Panc1 (cell line): ENCODE results near the gene PARP12. TPM values are rescaled to one million over a fixed set of nuclear protein-coding genes. Genes with fewer than 3 reads are reported as not detected.

Experiments
- ATAC-seq: fragments of 200-7000 bp; cut with Tn5 transposase; 2 replicates; pipeline ENCODE4 v1.9.1; 2020; ENCODE audit warnings: mild to moderate bottlenecking, moderate library complexity
- BruUV-seq: library from RNA; stranded (reverse); fragments of 400-500 nt; replicated peaks from 2 replicates; lab custom pipeline; 2021; lab: Mats Ljungman, UMichigan
- CTCF ChIA-PET: fragments of 300-600 bp; sonication (Branson Sonifier 250); formaldehyde crosslinking; loops from one replicate; lab custom pipeline; 2022; ENCODE audit warnings: antibody characterized with exemption; lab: Charles Lee
- POLR2A ChIA-PET: fragments of 300-600 bp; sonication (Branson Sonifier 250); formaldehyde crosslinking; loops from one replicate; lab custom pipeline; 2022; ENCODE audit warnings: antibody characterized with exemption; lab: Charles Lee
- DNase-seq: peaks from one replicate; pipeline ENCODE4 v3.0.0-alpha.2; 2010; ENCODE audit warnings: low read depth, low spot score
- H3K27ac ChIP-seq: 2 replicates; pipeline ENCODE4 v1.5.1; 2011; ENCODE audit warnings: mild to moderate bottlenecking, low read length, inconsistent platforms
- H3K27me3 ChIP-seq: fragments of 200-500 bp; sonication (Bioruptor generic); 2 replicates; pipeline ENCODE4 v1.6.0; 2014; ENCODE audit warnings: low read length, inconsistent platforms; ENCODE audit not compliant: control insufficient read depth, insufficient read depth
- H3K36me3 ChIP-seq: fragments of 200-500 bp; sonication (Bioruptor generic); 2 replicates; pipeline ENCODE4 v1.5.1; 2014; ENCODE audit warnings: inconsistent platforms, mild to moderate bottlenecking, low read length, moderate library complexity; ENCODE audit not compliant: control insufficient read depth, insufficient read depth
- H3K4me1 ChIP-seq: 2 replicates; pipeline ENCODE4 v1.5.1; 2011; ENCODE audit warnings: inconsistent platforms, mild to moderate bottlenecking, low read length, moderate library complexity; ENCODE audit not compliant: control insufficient read depth, insufficient read depth
- H3K4me3 ChIP-seq, 2 experiments: 2 replicates each; pipeline ENCODE4 v1.5.1; 2011 to 2012; ENCODE audit warnings: low read depth in 2 of 2, low read length in 2 of 2, mild to moderate bottlenecking in 2 of 2, inconsistent platforms in 1 of 2, moderate library complexity in 1 of 2
- H3K9me3 ChIP-seq: fragments of 200-500 bp; sonication (Bioruptor generic); 2 replicates; pipeline ENCODE4 v1.5.1; 2014; ENCODE audit warnings: low read depth, mild to moderate bottlenecking, inconsistent platforms, low read length, moderate library complexity; ENCODE audit not compliant: control insufficient read depth, insufficient read depth
- CTCF ChIP-seq: fragments of 450-650 bp; IDR thresholded peaks from 2 replicates; pipeline ENCODE4 v1.5.1; 2017; ENCODE audit warnings: mild to moderate bottlenecking
- POLR2AphosphoS5 ChIP-seq: IDR thresholded peaks from 2 replicates; pipeline ENCODE4 v1.6.1; 2012; ENCODE audit warnings: mild to moderate bottlenecking, low read depth, low read length, moderate library complexity
- REST ChIP-seq, 2 experiments: IDR thresholded peaks; 2 replicates each; pipeline ENCODE4 v1.6.1; 2011 to 2012; ENCODE audit warnings: low read depth in 2 of 2, control low read depth in 1 of 2, low read length in 1 of 2, mild to moderate bottlenecking in 1 of 2, moderate library complexity in 1 of 2; ENCODE audit not compliant: insufficient read depth in 1 of 2
- SIN3A ChIP-seq: IDR thresholded peaks from 2 replicates; pipeline ENCODE4 v1.6.1; 2012; ENCODE audit warnings: low read depth, mild to moderate bottlenecking, low read length, moderate library complexity, borderline replicate concordance; ENCODE audit not compliant: insufficient read depth
- TCF7L2 ChIP-seq: IDR thresholded peaks from 2 replicates; pipeline ENCODE4 v1.6.1; 2011; ENCODE audit warnings: mild to moderate bottlenecking, low read depth, low read length, inconsistent platforms
- in situ Hi-C: cut with HindIII; loops from 2 replicates; pipeline ENCODE4 v1.10.0; 2016; ENCODE audit warnings: low sequenced_read_pairs, low pct_unique_long_range_greater_than_20kb
- intact Hi-C: fragments of 100-400 bp; cut with micrococcal nuclease; formaldehyde crosslinking; loops from one replicate; pipeline ENCODE4 v1.10.0; 2022; ENCODE audit not compliant: unreplicated experiment
- total RNA-seq: library from RNA; stranded (reverse); gene quantifications from one replicate; pipeline ENCODE4 v1.2.1, GENCODE V29; 2021; ENCODE audit not compliant: unreplicated experiment

Gene PARP12
- total RNA-seq, 1 experiment from 2014 or later = 31.7 TPM

GRCh38 chr7:140027858-140028257 is 34.9 kb downstream of the PARP12 start:
- Histone ChIP-seq H3K27me3 (no peaks in the 10 kb centered on the region), H3K9me3 (no peaks in the 10 kb centered on the region), H3K4me3 (no peak overlapping the region), H3K27ac (no peak overlapping the region), H3K4me1 (no peaks in the 10 kb centered on the region), H3K36me3 (no peaks in the 10 kb centered on the region)
- no peak for ATAC-seq
- in situ Hi-C loops = no loop called here
- intact Hi-C loops = no loop called here
- CTCF ChIA-PET = no interaction called here
- BruUV-seq = no TSS peak
- TF ChIP-seq CTCF (no peak), TCF7L2 (no peak), POLR2AphosphoS5 (no peak), REST (IDR thresholded peaks at IDR 0.05; ENCODE audit: insufficient read depth in 1 of 2, low read depth in 2 of 2, low read length in 1 of 2) (no peak), SIN3A (no peak)
- no peak for DNase-seq
- POLR2A ChIA-PET = no interaction called here

GRCh38 chr7:140026935-140027334 is 35.8 kb downstream of the PARP12 start:
- DNase-seq = no peak
- H3K9me3 ChIP-seq = no peaks in the 10 kb centered on the region
- H3K27ac ChIP-seq = no peak overlapping the region
- no TSS peak for BruUV-seq
- POLR2A ChIA-PET = no interaction called here
- intact Hi-C loops (no loop called here), in situ Hi-C loops (no loop called here)
- CTCF ChIA-PET = no interaction called here
- no peak overlapping the region for H3K4me3 ChIP-seq
- no peak for ATAC-seq
- H3K27me3 ChIP-seq = no peaks in the 10 kb centered on the region
- no peak for TF ChIP-seq REST (IDR thresholded peaks at IDR 0.05; ENCODE audit: insufficient read depth in 1 of 2, low read depth in 2 of 2, low read length in 1 of 2)
- TF ChIP-seq SIN3A = no peak
- TF ChIP-seq CTCF = no peak
- TF ChIP-seq TCF7L2 = no peak
- no peak for TF ChIP-seq POLR2AphosphoS5
- no peaks in the 10 kb centered on the region for H3K4me1 ChIP-seq
- no peaks in the 10 kb centered on the region for H3K36me3 ChIP-seq
